KOPT-K1 (cell line): Measurements from ENCODE around the gene RNF8.

Source experiments
- H3K27ac ChIP-seq: fragments of 200-600 bp; sonication (generic); 2 replicates; pipeline ENCODE4 v1.5.1; 2016; ENCODE audit warnings: antibody characterized with exemption, mild to moderate bottlenecking, low read depth, low read length; ENCODE audit not compliant: poor library complexity, severe bottlenecking
- H3K36me3 ChIP-seq: fragments of 200-600 bp; sonication (generic); 2 replicates; pipeline ENCODE4 v1.5.1; 2017; ENCODE audit warnings: antibody characterized with exemption, mild to moderate bottlenecking, low read length, moderate library complexity; ENCODE audit not compliant: insufficient read depth
- H3K9me3 ChIP-seq: fragments of 200-600 bp; sonication (generic); 2 replicates; pipeline ENCODE4 v1.5.1; 2017; ENCODE audit warnings: antibody characterized with exemption, low read length, mild to moderate bottlenecking; ENCODE audit not compliant: insufficient read depth, poor library complexity, severe bottlenecking

The RNF8 gene

DNA sequence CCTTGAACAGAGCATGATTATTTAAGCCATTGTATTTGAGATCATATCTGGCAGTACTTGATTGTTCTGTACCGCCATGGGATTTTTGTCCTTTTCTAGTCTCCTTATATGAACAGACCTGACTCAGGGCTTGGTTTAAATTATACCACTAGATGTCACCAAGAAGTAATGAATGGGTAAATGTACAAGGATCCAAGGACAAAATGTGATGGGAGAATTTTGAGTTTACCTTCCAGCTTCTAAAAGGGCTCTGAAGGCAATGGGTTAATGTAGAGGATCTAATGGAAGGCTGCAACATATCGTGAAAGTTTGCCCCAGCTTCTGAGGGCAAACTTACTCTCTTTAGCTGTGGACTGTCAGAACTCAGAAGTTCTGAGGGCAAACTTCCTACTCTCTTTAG lies 12.0 kb downstream of the RNF8 start:
- no peak overlapping the region for H3K27ac ChIP-seq
- H3K36me3 ChIP-seq = peaks cover 88% of the 10 kb centered on the region

DNA sequence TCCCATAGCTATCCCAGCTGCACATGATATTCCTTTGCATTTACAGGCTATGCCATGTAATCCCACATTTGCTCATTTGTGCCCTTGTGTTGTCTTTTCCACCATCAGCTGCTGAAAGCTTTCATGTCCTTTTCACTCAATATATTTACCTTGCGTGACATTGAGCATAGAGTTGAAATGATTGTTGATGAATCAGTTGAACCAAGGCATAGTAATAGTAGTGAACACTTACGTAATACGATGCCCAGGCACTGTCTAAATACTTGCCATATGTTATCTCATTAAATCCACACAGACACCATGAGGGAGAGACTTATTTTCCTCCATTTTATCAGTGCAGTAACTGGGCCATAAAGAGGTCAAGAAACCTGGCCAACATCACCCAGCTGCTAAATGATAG lies 13.1 kb downstream of the RNF8 start:
- Histone ChIP-seq H3K36me3 (peaks cover 88% of the 10 kb centered on the region), H3K27ac (no peak overlapping the region)

More for the DNA sequence above, 12.0 kb downstream of the RNF8 start:
- no peaks in the 10 kb centered on the region for H3K9me3 ChIP-seq

DNA sequence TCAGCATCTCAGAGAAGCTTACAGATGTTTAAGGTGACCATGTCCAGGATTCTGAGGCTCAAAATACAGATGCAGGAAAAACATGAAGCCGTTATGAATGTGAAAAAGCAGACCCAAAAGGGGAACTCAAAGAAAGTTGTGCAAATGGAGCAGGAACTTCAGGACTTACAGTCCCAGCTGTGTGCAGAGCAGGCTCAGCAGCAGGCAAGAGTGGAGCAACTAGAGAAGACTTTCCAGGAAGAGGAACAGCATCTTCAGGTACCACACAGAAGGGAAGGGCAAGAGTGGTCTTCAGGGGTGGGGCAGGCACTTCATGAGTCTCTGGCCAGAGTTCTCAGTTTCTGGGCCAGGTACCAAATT lies 15.2 kb downstream of the RNF8 start:
- H3K9me3 ChIP-seq = no peaks in the 10 kb centered on the region
- peaks cover 95% of the 10 kb centered on the region for H3K36me3 ChIP-seq
- no peak overlapping the region for H3K27ac ChIP-seq

More for the DNA sequence above, 13.1 kb downstream of the RNF8 start:
- no peaks in the 10 kb centered on the region for H3K9me3 ChIP-seq

GRCh38 chr6:37369321-37370201 lies 15.8 kb downstream of the RNF8 start:
- Histone ChIP-seq H3K9me3 (no peaks in the 10 kb centered on the region), H3K27ac (no peak overlapping the region), H3K36me3 (peaks cover 97% of the 10 kb centered on the region)

- H3K27ac ChIP-seq = no peak overlapping the region
- peaks cover 98% of the 10 kb centered on the region for H3K36me3 ChIP-seq
- H3K9me3 ChIP-seq = no peaks in the 10 kb centered on the region
Observed at GRCh38 chr6:37371154-37372083, 17.6 kb downstream of the RNF8 start.

- peaks cover 98% of the 10 kb centered on the region for H3K36me3 ChIP-seq
- H3K27ac ChIP-seq = no peak overlapping the region
- no peaks in the 10 kb centered on the region for H3K9me3 ChIP-seq
Observed at GRCh38 chr6:37372116-37372515, 18.3 kb downstream of the RNF8 start.

DNA sequence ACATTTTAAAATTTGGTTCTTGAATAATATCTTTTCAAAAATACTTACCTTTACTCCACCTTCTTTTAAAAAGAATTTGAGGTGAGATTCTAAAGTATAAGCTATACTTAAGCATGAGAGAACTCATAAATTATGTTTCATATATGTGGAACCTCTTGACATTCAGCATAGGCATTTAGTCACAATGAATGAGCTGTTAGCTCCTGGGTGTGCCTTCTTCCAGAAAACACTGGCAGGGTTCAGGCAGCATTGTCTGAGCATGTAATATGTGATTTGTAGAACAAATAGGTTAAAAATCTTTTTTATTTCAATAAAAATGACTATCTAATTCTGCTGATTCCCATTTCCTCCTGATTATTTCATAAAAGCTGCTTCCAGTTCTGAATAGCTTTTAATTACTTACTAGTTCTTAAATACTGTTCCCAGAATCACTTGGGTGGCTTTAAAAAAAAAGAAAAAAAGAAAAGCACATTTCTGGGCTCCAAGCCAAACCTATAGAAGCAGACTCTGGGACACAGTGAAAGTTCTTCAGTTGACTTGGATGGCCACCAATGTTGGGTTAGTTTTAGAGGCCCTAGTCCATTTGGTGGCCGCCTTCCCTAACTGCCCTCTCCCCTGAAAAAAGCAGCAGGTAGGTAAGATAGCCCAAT lies 20.2 kb downstream of the RNF8 start:
- H3K36me3 ChIP-seq = peaks cover 98% of the 10 kb centered on the region

GRCh38 chr6:37375376-37375775 lies 21.6 kb downstream of the RNF8 start:
- H3K27ac ChIP-seq = no peak overlapping the region
- H3K9me3 ChIP-seq = no peaks in the 10 kb centered on the region
- H3K36me3 ChIP-seq = peaks cover 95% of the 10 kb centered on the region

More for the DNA sequence above, 20.2 kb downstream of the RNF8 start:
- Histone ChIP-seq H3K27ac (no peak overlapping the region), H3K9me3 (no peaks in the 10 kb centered on the region)

- Histone ChIP-seq H3K27ac (no peak overlapping the region), H3K9me3 (no peaks in the 10 kb centered on the region), H3K36me3 (peaks cover 94% of the 10 kb centered on the region)
Observed at GRCh38 chr6:37376078-37376743, 22.4 kb downstream of the RNF8 start.

DNA sequence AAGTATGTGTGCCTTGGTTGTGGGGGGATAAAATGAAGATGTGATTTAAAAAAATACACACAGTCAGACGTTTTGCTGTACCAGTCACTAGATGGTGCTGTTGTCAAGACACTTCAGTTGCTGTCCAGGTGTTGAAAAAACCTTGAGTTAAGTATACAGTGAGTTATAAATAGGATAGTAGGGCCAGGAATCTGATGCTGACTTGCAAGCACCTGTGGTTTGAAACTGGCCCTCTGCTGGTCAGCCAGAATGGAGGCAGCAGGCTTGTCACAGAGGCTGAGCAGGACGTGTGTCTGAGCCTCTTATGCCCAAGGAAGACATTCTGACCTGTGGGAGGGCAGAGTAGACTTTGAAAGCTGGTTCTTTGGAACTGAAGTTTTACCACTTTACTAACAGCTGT lies 27.8 kb downstream of the RNF8 start:
- peaks cover 92% of the 10 kb centered on the region for H3K36me3 ChIP-seq
- no peaks in the 10 kb centered on the region for H3K9me3 ChIP-seq

GRCh38 chr6:37382994-37383765 lies 29.4 kb downstream of the RNF8 start:
- Histone ChIP-seq H3K27ac (no peak overlapping the region), H3K36me3 (peaks cover 92% of the 10 kb centered on the region)

More for the DNA sequence above, 27.8 kb downstream of the RNF8 start:
- H3K27ac ChIP-seq = no peak overlapping the region

DNA sequence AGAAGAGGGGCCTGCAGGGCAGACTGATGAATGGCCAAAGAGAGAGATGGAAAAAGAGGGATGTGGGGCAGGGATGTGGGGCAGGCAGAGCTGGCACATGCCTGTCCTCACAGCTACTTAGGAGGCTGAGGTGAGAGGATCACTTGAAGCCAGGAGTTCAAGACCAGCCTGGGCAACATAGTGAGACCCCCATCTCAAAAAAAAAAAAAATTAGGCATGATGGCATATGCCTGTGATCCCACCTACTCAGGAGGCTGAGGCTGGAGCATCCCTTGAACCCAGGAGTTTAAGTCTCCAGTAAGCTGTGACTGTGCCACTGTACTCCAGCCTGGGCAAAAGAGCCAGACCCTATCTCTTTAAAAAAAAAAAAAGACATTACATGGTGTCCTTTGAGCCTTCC lies 34.8 kb downstream of the RNF8 start:
- peaks cover 96% of the 10 kb centered on the region for H3K36me3 ChIP-seq
- H3K9me3 ChIP-seq = no peaks in the 10 kb centered on the region
- H3K27ac ChIP-seq = no peak overlapping the region

More at GRCh38 chr6:37382994-37383765, 29.4 kb downstream of the RNF8 start:
- H3K9me3 ChIP-seq = no peaks in the 10 kb centered on the region

- Histone ChIP-seq H3K27ac (no peak overlapping the region), H3K36me3 (peaks cover 96% of the 10 kb centered on the region), H3K9me3 (no peaks in the 10 kb centered on the region)
Observed at GRCh38 chr6:37389857-37390256, 36.1 kb downstream of the RNF8 start.

DNA sequence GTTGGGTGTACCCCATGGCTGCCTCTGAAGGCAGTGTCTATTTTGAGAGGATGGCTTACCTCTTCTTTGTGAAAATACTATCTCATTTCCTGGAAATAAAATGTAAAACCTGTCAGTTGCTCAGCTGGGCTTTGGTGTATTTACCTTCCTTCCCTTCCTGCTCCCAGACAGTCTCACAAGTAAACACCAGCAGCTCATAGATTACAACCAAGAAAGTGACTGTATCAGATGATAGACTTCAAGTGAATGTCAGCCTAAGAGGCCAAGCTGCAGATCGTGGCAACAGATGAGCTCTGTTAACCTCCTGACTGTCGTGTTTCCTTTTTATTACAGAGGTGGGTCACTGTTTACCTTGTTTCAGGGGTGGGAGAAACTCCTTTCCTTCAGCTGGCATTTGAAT lies 37.3 kb downstream of the RNF8 start:
- H3K9me3 ChIP-seq = no peaks in the 10 kb centered on the region
- peaks cover 95% of the 10 kb centered on the region for H3K36me3 ChIP-seq
- H3K27ac ChIP-seq = no peak overlapping the region
